A673 (cell line): ENCODE data around the gene PF4V1.

Source experiments
- CTCF ChIP-seq: fragments of 300-800, 200-600 bp; sonication (generic); conservative IDR thresholded peaks from 2 replicates; pipeline ENCODE4 v1.5.1; 2017; ENCODE audit warnings: low read depth, mild to moderate bottlenecking, antibody characterized with exemption, low read length, moderate library complexity, mixed read lengths
- EZH2 ChIP-seq: fragments of 200-600 bp; sonication (generic); IDR thresholded peaks from 2 replicates; pipeline ENCODE4 v1.6.1; 2017; ENCODE audit warnings: borderline replicate concordance, low read depth, mild to moderate bottlenecking, mixed read lengths, antibody characterized with exemption, low read length; ENCODE audit not compliant: poor library complexity, severe bottlenecking

- TF ChIP-seq CTCF (0 out of 2 replicates have a peak, but pooled peaks have one; percentile 12), EZH2 (no peak)
These were observed 11.3 kb downstream of the PF4V1 start for GRCh38 chr4:73864365-73864764.
